GM23338 (cell line): ENCODE results near the gene ZEB2.

Experiments
- CREB1 ChIP-seq: fragments of 250-450 bp; sonication (Bioruptor Pico); IDR thresholded peaks from 2 replicates; pipeline ENCODE4 v1.5.0; 2020; ENCODE audit warnings: low read depth, mild to moderate bottlenecking, moderate library complexity
- EZH2 ChIP-seq: fragments of 200-600 bp; sonication (generic); IDR thresholded peaks from one replicate; pipeline ENCODE4 v1.8.0; 2017; ENCODE audit warnings: antibody characterized with exemption, mild to moderate bottlenecking, low read depth; ENCODE audit not compliant: unreplicated experiment
- EZH2phosphoT487 ChIP-seq: fragments of 200-600 bp; sonication (generic); IDR thresholded peaks from one replicate; pipeline ENCODE4 v1.8.1; 2018; ENCODE audit warnings: antibody characterized with exemption; ENCODE audit not compliant: unreplicated experiment
- JUNB ChIP-seq: IDR thresholded peaks from one replicate; pipeline ENCODE4 v1.6.1; 2016; ENCODE audit warnings: antibody characterized with exemption; ENCODE audit not compliant: unreplicated experiment
- NANOG ChIP-seq: IDR thresholded peaks from 2 replicates; pipeline ENCODE4 v1.6.1; 2016; ENCODE audit warnings: antibody characterized with exemption, borderline replicate concordance
- POLR2AphosphoS5 ChIP-seq: IDR thresholded peaks from 2 replicates; pipeline ENCODE4 v1.6.1; 2016; ENCODE audit warnings: antibody characterized with exemption, low read depth
- REST ChIP-seq: IDR thresholded peaks from one replicate; pipeline ENCODE4 v1.6.1; 2018; ENCODE audit warnings: antibody characterized with exemption; ENCODE audit not compliant: unreplicated experiment
- STAT1 ChIP-seq: IDR thresholded peaks from one replicate; pipeline ENCODE4 v1.6.1; 2016; ENCODE audit warnings: antibody characterized with exemption; ENCODE audit not compliant: unreplicated experiment
- ZNF331 ChIP-seq: fragments of 250-450 bp; sonication (Bioruptor Pico); IDR thresholded peaks from 2 replicates; pipeline ENCODE4 v1.5.0; 2020; ENCODE audit warnings: low read depth, mild to moderate bottlenecking, moderate library complexity
- TF ChIP-seq, protein P1 (sequence below), 2 experiments: fragments of 200-600 bp in 1 of 2; sonication (generic) in 1 of 2; conservative IDR thresholded peaks; 2 replicates each; pipeline versions ENCODE4 v1.5.1 to v1.6.1; 2016 to 2017; ENCODE audit warnings: antibody characterized with exemption in 2 of 2, low read depth in 2 of 2, mild to moderate bottlenecking in 2 of 2, moderate library complexity in 1 of 2

DNA sequence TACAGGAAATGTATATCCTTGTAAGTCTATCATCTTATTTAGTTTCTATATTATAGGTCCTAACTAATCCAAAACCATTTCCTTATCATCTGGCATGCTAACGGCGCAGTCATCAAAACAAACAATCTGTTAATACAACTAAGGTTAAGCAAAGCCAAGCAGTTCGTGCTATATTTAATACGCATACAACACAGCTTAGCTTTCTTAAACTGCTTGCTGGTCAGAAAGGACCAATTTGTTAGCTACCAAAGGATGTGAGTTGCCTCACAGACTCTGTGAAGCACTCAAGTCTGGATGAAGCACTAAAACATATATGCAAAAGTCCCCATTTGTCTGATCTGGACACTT is 67.0 kb downstream of the ZEB2 start:
- TF ChIP-seq, protein P1, sequence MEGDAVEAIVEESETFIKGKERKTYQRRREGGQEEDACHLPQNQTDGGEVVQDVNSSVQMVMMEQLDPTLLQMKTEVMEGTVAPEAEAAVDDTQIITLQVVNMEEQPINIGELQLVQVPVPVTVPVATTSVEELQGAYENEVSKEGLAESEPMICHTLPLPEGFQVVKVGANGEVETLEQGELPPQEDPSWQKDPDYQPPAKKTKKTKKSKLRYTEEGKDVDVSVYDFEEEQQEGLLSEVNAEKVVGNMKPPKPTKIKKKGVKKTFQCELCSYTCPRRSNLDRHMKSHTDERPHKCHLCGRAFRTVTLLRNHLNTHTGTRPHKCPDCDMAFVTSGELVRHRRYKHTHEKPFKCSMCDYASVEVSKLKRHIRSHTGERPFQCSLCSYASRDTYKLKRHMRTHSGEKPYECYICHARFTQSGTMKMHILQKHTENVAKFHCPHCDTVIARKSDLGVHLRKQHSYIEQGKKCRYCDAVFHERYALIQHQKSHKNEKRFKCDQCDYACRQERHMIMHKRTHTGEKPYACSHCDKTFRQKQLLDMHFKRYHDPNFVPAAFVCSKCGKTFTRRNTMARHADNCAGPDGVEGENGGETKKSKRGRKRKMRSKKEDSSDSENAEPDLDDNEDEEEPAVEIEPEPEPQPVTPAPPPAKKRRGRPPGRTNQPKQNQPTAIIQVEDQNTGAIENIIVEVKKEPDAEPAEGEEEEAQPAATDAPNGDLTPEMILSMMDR (conservative IDR thresholded peaks at IDR 0.05; ENCODE audit: low read depth in 2 of 2), result no peak
- TF ChIP-seq ZNF331, result no peak
- TF ChIP-seq POLR2AphosphoS5, result no peak
- TF ChIP-seq EZH2, result no peak
- TF ChIP-seq CREB1 (CRISPR knock-in tag), result no peak
- TF ChIP-seq EZH2phosphoT487, result no peak
- no peak for TF ChIP-seq JUNB
- TF ChIP-seq REST, result no peak
- TF ChIP-seq STAT1, result no peak
- TF ChIP-seq NANOG, result no peak
